ENCODE results near the gene IRF4.
"Not testable (repeated sequence)": the region's sequence is repeated elsewhere in the genome, so short reads cannot be mapped to it uniquely, and the experiment has no call there.

Gene IRF4

GRCh38 chr6:422433-423054 lies 31.0 kb downstream of the IRF4 start:
- no peak for DNase-seq (ENCODE audit: low spot score)

GRCh38 chr6:423055-423798 lies 31.7 kb downstream of the IRF4 start:
- DNase-seq (ENCODE audit: low spot score): no peak

GRCh38 chr6:423799-424345 lies 32.3 kb downstream of the IRF4 start:
- DNase-seq (ENCODE audit: low spot score): no peak

- DNase-seq (ENCODE audit: low spot score): no peak
These were observed 33.3 kb downstream of the IRF4 start for GRCh38 chr6:424741-425417.

- not testable (repeated sequence) for DNase-seq (ENCODE audit: low spot score)
These were observed 33.9 kb downstream of the IRF4 start for GRCh38 chr6:425418-425788.

GRCh38 chr6:426198-426738 lies 34.7 kb downstream of the IRF4 start:
- DNase-seq (ENCODE audit: low spot score): not testable (repeated sequence)

- DNase-seq (ENCODE audit: low spot score): no peak
These were observed 36.6 kb downstream of the IRF4 start for GRCh38 chr6:428047-428603.

- no peak for DNase-seq (ENCODE audit: low spot score)
These were observed 38.1 kb downstream of the IRF4 start for GRCh38 chr6:429515-430121.

GRCh38 chr6:431504-431903 lies 40.0 kb downstream of the IRF4 start:
- DNase-seq (ENCODE audit: low spot score): no peak

- no peak for DNase-seq (ENCODE audit: low spot score)
These were observed 40.4 kb downstream of the IRF4 start for GRCh38 chr6:431986-432385.

- DNase-seq (ENCODE audit: low spot score): no peak
These were observed 42.6 kb downstream of the IRF4 start for GRCh38 chr6:434051-434705.

GRCh38 chr6:435441-436307 lies 44.1 kb downstream of the IRF4 start:
- no peak for DNase-seq (ENCODE audit: low spot score)

GRCh38 chr6:436308-437036 lies 44.9 kb downstream of the IRF4 start:
- DNase-seq (ENCODE audit: low spot score): no peak

- DNase-seq (ENCODE audit: low spot score): no peak
These were observed 45.5 kb downstream of the IRF4 start for GRCh38 chr6:437037-437392.

- no peak for DNase-seq (ENCODE audit: low spot score)
These were observed 47.1 kb downstream of the IRF4 start for GRCh38 chr6:438634-439170.

- no peak for DNase-seq (ENCODE audit: low spot score)
These were observed 48.2 kb downstream of the IRF4 start for GRCh38 chr6:439641-440167.

GRCh38 chr6:441126-441920 lies 49.8 kb downstream of the IRF4 start:
- DNase-seq (ENCODE audit: low spot score): no peak

GRCh38 chr6:443621-444159 lies 52.1 kb downstream of the IRF4 start:
- DNase-seq (ENCODE audit: low spot score): no peak

Measured in hematopoietic multipotent progenitor cell treated with erythropoietin and hydrocortisone succinate and interleukin-3 and kit ligand, for 17 days (in vitro differentiated cells).